ENCODE measurements around the gene LSM14A.

DNA sequence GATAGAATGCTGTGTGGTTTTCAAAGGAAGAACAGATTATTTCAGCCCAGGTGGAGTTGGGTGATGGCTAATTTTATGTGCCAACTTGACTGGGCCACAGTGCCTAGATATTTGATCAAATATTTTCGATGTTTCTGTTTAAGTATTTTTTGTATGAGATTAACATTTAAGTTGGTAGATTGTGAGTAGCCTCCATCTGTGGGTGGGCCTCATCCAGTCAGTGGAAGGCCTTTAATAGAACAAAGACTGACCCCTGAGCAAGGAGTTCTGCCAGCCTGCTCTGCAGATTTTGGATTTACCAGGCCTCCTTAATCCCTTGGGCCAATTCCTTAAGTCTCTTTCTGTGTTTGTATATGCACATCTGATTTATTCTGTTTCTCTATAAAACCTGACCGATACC lies 13.9 kb downstream of the LSM14A start:
- TF ChIP-seq CTCF (conservative IDR thresholded peaks at IDR 0.05; ENCODE audit: low read length) (no peak), EZH2phosphoT487 (IDR thresholded peaks at IDR 0.05; ENCODE audit: borderline replicate concordance) (no peak)
